WTC11 (cell line): ENCODE measurements around the gene SCAI. TPM values are rescaled to one million over a fixed set of nuclear protein-coding genes. Genes with fewer than 3 reads are reported as not detected.
"Not testable (repeated sequence)": the region's sequence is repeated elsewhere in the genome, so short reads cannot be mapped to it uniquely, and the experiment has no call there.

ENCODE experiments used
- ATAC-seq: fragments of 200-7000 bp; cut with Tn5 transposase; 2 replicates; pipeline ENCODE4 v1.10.0; 2021; ENCODE audit warnings: mild to moderate bottlenecking, moderate library complexity
- CTCF ChIA-PET: fragments of 300-600 bp; sonication (Branson Sonifier 250); formaldehyde crosslinking; loops from one replicate; lab custom pipeline; 2021; ENCODE audit warnings: antibody characterized with exemption; lab: Charles Lee
- POLR2A ChIA-PET: fragments of 350-600 bp; sonication (Branson Sonifier 250); formaldehyde crosslinking; loops from one replicate; lab custom pipeline; 2021; ENCODE audit warnings: antibody characterized with exemption; lab: Charles Lee
- DNase-seq: peaks from one replicate; pipeline ENCODE4 v3.0.0; 2021; ENCODE audit warnings: low spot score
- H3K27ac Mint-ChIP-seq: 2 replicates; pipeline ENCODE4 v1.8.0; 2021; ENCODE audit warnings: mixed read lengths
- H3K27me3 Mint-ChIP-seq: 2 replicates; pipeline ENCODE4 v1.8.0; 2021; ENCODE audit warnings: low read depth, mild to moderate bottlenecking, moderate library complexity, mixed read lengths
- H3K36me3 Mint-ChIP-seq: 2 replicates; pipeline ENCODE4 v1.8.0; 2021; ENCODE audit warnings: mixed read lengths
- H3K4me1 Mint-ChIP-seq: 2 replicates; pipeline ENCODE4 v1.8.0; 2022; ENCODE audit warnings: mixed read lengths
- H3K4me3 Mint-ChIP-seq: 2 replicates; pipeline ENCODE4 v1.8.0; 2021; ENCODE audit warnings: mild to moderate bottlenecking, moderate library complexity, mixed read lengths
- H3K9me3 Mint-ChIP-seq: 2 replicates; pipeline ENCODE4 v1.8.0; 2021; ENCODE audit warnings: mixed read lengths
- ATF2 ChIP-seq: sonication (generic); formaldehyde crosslinking; IDR thresholded peaks from 2 replicates; pipeline ENCODE4 v1.8.1; 2022; ENCODE audit warnings: low read depth, missing genetic modification reagents, borderline replicate concordance
- CBFB ChIP-seq: sonication (generic); formaldehyde crosslinking; IDR thresholded peaks from 2 replicates; pipeline ENCODE4 v1.8.1; 2022; ENCODE audit warnings: mild to moderate bottlenecking, low read depth, missing genetic modification reagents
- CREM ChIP-seq: sonication (generic); formaldehyde crosslinking; IDR thresholded peaks from 2 replicates; pipeline ENCODE4 v1.8.1; 2022; ENCODE audit warnings: mild to moderate bottlenecking, missing genetic modification reagents, moderate library complexity
- EMX1 ChIP-seq: fragments of 250-450 bp; sonication (Bioruptor Pico); IDR thresholded peaks from 2 replicates; pipeline ENCODE4 v1.8.0; 2021; ENCODE audit warnings: mild to moderate bottlenecking
- GABPB1 ChIP-seq: sonication (generic); formaldehyde crosslinking; IDR thresholded peaks from 2 replicates; pipeline ENCODE4 v1.8.1; 2023; ENCODE audit warnings: mild to moderate bottlenecking, missing genetic modification reagents
- GRHL2 ChIP-seq: fragments of 250-450 bp; sonication (Bioruptor Pico); IDR thresholded peaks from 2 replicates; pipeline ENCODE4 v1.8.0; 2022; ENCODE audit warnings: mild to moderate bottlenecking, moderate library complexity; ENCODE audit not compliant: insufficient replicate concordance, severe bottlenecking
- GTF2I ChIP-seq: fragments of 250-450 bp; sonication (Bioruptor Pico); conservative IDR thresholded peaks from 2 replicates; pipeline ENCODE4 v1.4.0; 2021; ENCODE audit warnings: mild to moderate bottlenecking
- MXD4 ChIP-seq: fragments of 250-450 bp; sonication (Bioruptor Pico); IDR thresholded peaks from 2 replicates; pipeline ENCODE4 v1.8.0; 2021; ENCODE audit warnings: mild to moderate bottlenecking, moderate library complexity, borderline replicate concordance
- NFYB ChIP-seq: sonication (generic); formaldehyde crosslinking; conservative IDR thresholded peaks from 2 replicates; pipeline ENCODE4 v1.8.0; 2022; ENCODE audit warnings: low read depth, missing genetic modification reagents
- RELA ChIP-seq: sonication (generic); formaldehyde crosslinking; IDR thresholded peaks from 2 replicates; pipeline ENCODE4 v1.8.1; 2022; ENCODE audit warnings: missing genetic modification reagents, mild to moderate bottlenecking, borderline replicate concordance
- SMAD3 ChIP-seq: sonication (generic); formaldehyde crosslinking; IDR thresholded peaks from 2 replicates; pipeline ENCODE4 v1.8.0; 2022; ENCODE audit warnings: missing genetic modification reagents, mild to moderate bottlenecking, borderline replicate concordance
- SOX15 ChIP-seq: fragments of 250-450 bp; sonication (Bioruptor Pico); IDR thresholded peaks from 2 replicates; pipeline ENCODE4 v1.9.0; 2021; ENCODE audit warnings: mild to moderate bottlenecking
- STAT6 ChIP-seq: sonication (generic); formaldehyde crosslinking; conservative IDR thresholded peaks from 2 replicates; pipeline ENCODE4 v1.8.1; 2023; ENCODE audit warnings: mild to moderate bottlenecking, low read depth, missing genetic modification reagents, moderate library complexity
- ZBTB43 ChIP-seq: sonication (generic); formaldehyde crosslinking; IDR thresholded peaks from 2 replicates; pipeline ENCODE4 v1.8.1; 2023; ENCODE audit warnings: mild to moderate bottlenecking, missing genetic modification reagents
- ZNF138 ChIP-seq: sonication (generic); formaldehyde crosslinking; conservative IDR thresholded peaks from 2 replicates; pipeline ENCODE4 v1.8.1; 2022; ENCODE audit warnings: mild to moderate bottlenecking, moderate library complexity, missing genetic modification reagents
- total RNA-seq: library from RNA; stranded (reverse); gene quantifications from 3 replicates; pipeline ENCODE4 v1.2.3, GENCODE V29; 2021

Gene SCAI
- total RNA-seq, 1 experiment from 2014 or later, result 20.4 TPM

GRCh38 chr9:125183054-125183453 lies 39.7 kb upstream of the SCAI start:
- no peak for DNase-seq
- H3K4me1 Mint-ChIP-seq, result peaks cover 10% of the 10 kb centered on the region
- TF ChIP-seq STAT6 (CRISPR knock-in tag) (no peak), RELA (CRISPR knock-in tag) (no peak)
- TF ChIP-seq, all 79 proteins: peak for 0
- 0 out of 2 replicates have a peak, but pooled peaks cover 3% of the 10 kb centered on the region for H3K9me3 Mint-ChIP-seq
- ChIA-PET POLR2A (no interaction called here), CTCF (no interaction called here)
- no peaks in the 10 kb centered on the region for H3K36me3 Mint-ChIP-seq
- H3K4me3 Mint-ChIP-seq, result no peak overlapping the region
- ATAC-seq, result no peak
- H3K27me3 Mint-ChIP-seq, result no peaks in the 10 kb centered on the region
- H3K27ac Mint-ChIP-seq, result peak overlapping the region; percentile 2; the same call in 1 of the 2 replicates

GRCh38 chr9:125181756-125182155 lies 38.4 kb upstream of the SCAI start:
- CTCF ChIA-PET, result interaction anchor here (0.6 kb wide), 1 partner anchor 764 kb away, joined by 3 read pairs; no protein-coding TSS in a partner anchor
- H3K36me3 Mint-ChIP-seq, result not testable (repeated sequence)

GRCh38 chr9:125180876-125181275 lies 37.5 kb upstream of the SCAI start:
- no peak for DNase-seq
- H3K27ac Mint-ChIP-seq, result peak overlapping the region; percentile 73; the same call in 1 of the 2 replicates
- no peaks in the 10 kb centered on the region for H3K27me3 Mint-ChIP-seq
- H3K4me1 Mint-ChIP-seq, result peaks cover 4% of the 10 kb centered on the region
- no peak overlapping the region for H3K4me3 Mint-ChIP-seq
- POLR2A ChIA-PET, result no interaction called here
- H3K36me3 Mint-ChIP-seq, result no peaks in the 10 kb centered on the region
- no peak for TF ChIP-seq GRHL2
- no peak for TF ChIP-seq SMAD3 (CRISPR knock-in tag)
- TF ChIP-seq NFYB (CRISPR knock-in tag), result no peak
- no peak for TF ChIP-seq ZNF138 (CRISPR knock-in tag)
- TF ChIP-seq, all 79 proteins: peak for 0
- no peak for ATAC-seq
- 0 out of 2 replicates have a peak, but pooled peaks cover 3% of the 10 kb centered on the region for H3K9me3 Mint-ChIP-seq
- CTCF ChIA-PET, result no interaction called here

More at GRCh38 chr9:125181756-125182155, 38.4 kb upstream of the SCAI start:
- POLR2A ChIA-PET, H3K9me3 Mint-ChIP-seq, H3K4me3 Mint-ChIP-seq, H3K27ac Mint-ChIP-seq, H3K27me3 Mint-ChIP-seq, ATAC-seq, DNase-seq, H3K4me1 Mint-ChIP-seq: not testable (repeated sequence)

GRCh38 chr9:125179776-125180175 lies 36.4 kb upstream of the SCAI start:
- not testable (repeated sequence) for DNase-seq, H3K36me3 Mint-ChIP-seq, H3K4me1 Mint-ChIP-seq, H3K9me3 Mint-ChIP-seq, H3K27me3 Mint-ChIP-seq, H3K4me3 Mint-ChIP-seq, H3K27ac Mint-ChIP-seq, ATAC-seq
- POLR2A ChIA-PET, result interaction anchor here (0.7 kb wide), 2 partner anchors 62 to 1852 kb away, joined by 3 to 6 read pairs; no protein-coding TSS in a partner anchor
- CTCF ChIA-PET, result interaction anchor here (0.5 kb wide), 1 partner anchor 20 kb away, joined by 4 read pairs; no protein-coding TSS in a partner anchor

GRCh38 chr9:125177888-125178287 lies 34.6 kb upstream of the SCAI start:
- Mint-ChIP-seq H3K4me1 (no peaks in the 10 kb centered on the region; the same call in none of the 2 replicates), H3K4me3 (no peak overlapping the region), H3K27me3 (no peaks in the 10 kb centered on the region), H3K36me3 (no peaks in the 10 kb centered on the region), H3K9me3 (0 out of 2 replicates have a peak, but pooled peaks cover 3% of the 10 kb centered on the region), H3K27ac (no peak overlapping the region)
- ChIA-PET POLR2A (no interaction called here), CTCF (no interaction called here)
- ATAC-seq, result no peak
- DNase-seq, result no peak
- TF ChIP-seq ATF2 (CRISPR knock-in tag) (no peak), RELA (CRISPR knock-in tag) (no peak), ZBTB43 (no peak), SOX15 (CRISPR knock-in tag) (no peak), GTF2I (CRISPR knock-in tag) (no peak), CREM (CRISPR knock-in tag) (no peak), GABPB1 (CRISPR knock-in tag) (no peak), EMX1 (CRISPR knock-in tag) (no peak), ZNF138 (CRISPR knock-in tag) (no peak), CBFB (no peak), MXD4 (CRISPR knock-in tag) (no peak)
